ENCODE results near the gene SERPINB1. TPM values are rescaled to one million over a fixed set of nuclear protein-coding genes. Genes with fewer than 3 reads are reported as not detected.

Gene SERPINB1
- total and polyA plus RNA-seq, 10 of the 15 experiments (the other 5 are each of a cell fraction or from before 2014, with no cell fraction given) = 0.45 to 2.4 (median 0.83) TPM

DNA sequence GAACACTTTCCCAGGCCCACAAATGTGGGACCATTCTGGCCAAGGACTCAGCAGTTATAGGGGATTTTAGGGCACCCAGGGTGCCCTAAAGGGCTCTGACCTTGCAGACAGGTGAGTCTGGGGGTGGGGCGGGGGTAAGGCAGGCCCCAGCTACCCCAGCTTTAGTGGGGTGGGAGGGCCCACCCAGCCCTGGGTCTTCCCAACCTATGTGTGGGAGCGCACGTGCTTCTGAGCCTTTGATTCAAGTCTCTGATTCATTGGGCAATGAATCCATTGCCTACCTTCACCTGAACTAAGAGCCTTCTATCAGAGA, 958 bp downstream of the SERPINB1 start:
- FAIRE-seq = no peak
- SMC1A ChIA-PET (ENCODE audit: uncharacterized antibody, unreplicated experiment) = interaction anchor here (0.9 to 4.1 kb wide), 13 partner anchors 13 to 186 kb away, joined by 3 to 23 read pairs (median 4); partner anchors contain the start of gene WRNIP1

More for the DNA sequence above, 958 bp downstream of the SERPINB1 start:
- TF ChIP-seq ETV6 (conservative IDR thresholded peaks at IDR 0.05 in 1 of 2, IDR thresholded peaks at IDR 0.05 in 1 of 2; ENCODE audit: borderline replicate concordance in 1 of 2, low read depth in 1 of 2) (no peak), POLR2AphosphoS5 (IDR thresholded peaks at IDR 0.05; ENCODE audit: low read length) (no peak), ZNF24 (IDR thresholded peaks at IDR 0.05) (no peak), MEF2A (IDR thresholded peaks at IDR 0.05; ENCODE audit: insufficient read depth, low read depth, low read length) (no peak), YY1 (IDR thresholded peaks at IDR 0.05; ENCODE audit: low read depth, low read length) (no peak), ZNF207 (IDR thresholded peaks at IDR 0.05; ENCODE audit: borderline replicate concordance) (no peak), RBBP5 (conservative IDR thresholded peaks at IDR 0.05) (no peak), GABPA (IDR thresholded peaks at IDR 0.05; ENCODE audit: low read depth) (no peak), RUNX3 (IDR thresholded peaks at IDR 0.05; ENCODE audit: low read length) (no peak)
- TF ChIP-seq, protein P1, sequence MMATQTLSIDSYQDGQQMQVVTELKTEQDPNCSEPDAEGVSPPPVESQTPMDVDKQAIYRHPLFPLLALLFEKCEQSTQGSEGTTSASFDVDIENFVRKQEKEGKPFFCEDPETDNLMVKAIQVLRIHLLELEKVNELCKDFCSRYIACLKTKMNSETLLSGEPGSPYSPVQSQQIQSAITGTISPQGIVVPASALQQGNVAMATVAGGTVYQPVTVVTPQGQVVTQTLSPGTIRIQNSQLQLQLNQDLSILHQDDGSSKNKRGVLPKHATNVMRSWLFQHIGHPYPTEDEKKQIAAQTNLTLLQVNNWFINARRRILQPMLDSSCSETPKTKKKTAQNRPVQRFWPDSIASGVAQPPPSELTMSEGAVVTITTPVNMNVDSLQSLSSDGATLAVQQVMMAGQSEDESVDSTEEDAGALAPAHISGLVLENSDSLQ (IDR thresholded peaks at IDR 0.05) = no peak
- TF ChIP-seq, protein P2, sequence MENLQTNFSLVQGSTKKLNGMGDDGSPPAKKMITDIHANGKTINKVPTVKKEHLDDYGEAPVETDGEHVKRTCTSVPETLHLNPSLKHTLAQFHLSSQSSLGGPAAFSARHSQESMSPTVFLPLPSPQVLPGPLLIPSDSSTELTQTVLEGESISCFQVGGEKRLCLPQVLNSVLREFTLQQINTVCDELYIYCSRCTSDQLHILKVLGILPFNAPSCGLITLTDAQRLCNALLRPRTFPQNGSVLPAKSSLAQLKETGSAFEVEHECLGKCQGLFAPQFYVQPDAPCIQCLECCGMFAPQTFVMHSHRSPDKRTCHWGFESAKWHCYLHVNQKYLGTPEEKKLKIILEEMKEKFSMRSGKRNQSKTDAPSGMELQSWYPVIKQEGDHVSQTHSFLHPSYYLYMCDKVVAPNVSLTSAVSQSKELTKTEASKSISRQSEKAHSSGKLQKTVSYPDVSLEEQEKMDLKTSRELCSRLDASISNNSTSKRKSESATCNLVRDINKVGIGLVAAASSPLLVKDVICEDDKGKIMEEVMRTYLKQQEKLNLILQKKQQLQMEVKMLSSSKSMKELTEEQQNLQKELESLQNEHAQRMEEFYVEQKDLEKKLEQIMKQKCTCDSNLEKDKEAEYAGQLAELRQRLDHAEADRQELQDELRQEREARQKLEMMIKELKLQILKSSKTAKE (IDR thresholded peaks at IDR 0.05; ENCODE audit: low read depth, poor library complexity, severe bottlenecking) = no peak
- TF ChIP-seq, protein P3, sequence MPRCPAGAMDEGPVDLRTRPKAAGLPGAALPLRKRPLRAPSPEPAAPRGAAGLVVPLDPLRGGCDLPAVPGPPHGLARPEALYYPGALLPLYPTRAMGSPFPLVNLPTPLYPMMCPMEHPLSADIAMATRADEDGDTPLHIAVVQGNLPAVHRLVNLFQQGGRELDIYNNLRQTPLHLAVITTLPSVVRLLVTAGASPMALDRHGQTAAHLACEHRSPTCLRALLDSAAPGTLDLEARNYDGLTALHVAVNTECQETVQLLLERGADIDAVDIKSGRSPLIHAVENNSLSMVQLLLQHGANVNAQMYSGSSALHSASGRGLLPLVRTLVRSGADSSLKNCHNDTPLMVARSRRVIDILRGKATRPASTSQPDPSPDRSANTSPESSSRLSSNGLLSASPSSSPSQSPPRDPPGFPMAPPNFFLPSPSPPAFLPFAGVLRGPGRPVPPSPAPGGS (IDR thresholded peaks at IDR 0.05; ENCODE audit: borderline replicate concordance, insufficient read depth, low read depth, low read length, poor library complexity, severe bottlenecking) = no peak
- TF ChIP-seq, protein P4, sequence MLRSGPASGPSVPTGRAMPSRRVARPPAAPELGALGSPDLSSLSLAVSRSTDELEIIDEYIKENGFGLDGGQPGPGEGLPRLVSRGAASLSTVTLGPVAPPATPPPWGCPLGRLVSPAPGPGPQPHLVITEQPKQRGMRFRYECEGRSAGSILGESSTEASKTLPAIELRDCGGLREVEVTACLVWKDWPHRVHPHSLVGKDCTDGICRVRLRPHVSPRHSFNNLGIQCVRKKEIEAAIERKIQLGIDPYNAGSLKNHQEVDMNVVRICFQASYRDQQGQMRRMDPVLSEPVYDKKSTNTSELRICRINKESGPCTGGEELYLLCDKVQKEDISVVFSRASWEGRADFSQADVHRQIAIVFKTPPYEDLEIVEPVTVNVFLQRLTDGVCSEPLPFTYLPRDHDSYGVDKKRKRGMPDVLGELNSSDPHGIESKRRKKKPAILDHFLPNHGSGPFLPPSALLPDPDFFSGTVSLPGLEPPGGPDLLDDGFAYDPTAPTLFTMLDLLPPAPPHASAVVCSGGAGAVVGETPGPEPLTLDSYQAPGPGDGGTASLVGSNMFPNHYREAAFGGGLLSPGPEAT (IDR thresholded peaks at IDR 0.05; ENCODE audit: low read depth) = no peak
- Histone ChIP-seq H3K4me2 (ENCODE audit: control insufficient read depth, insufficient read depth) (no peak overlapping the region), H2AFZ (ENCODE audit: control insufficient read depth, low read depth, low read length) (no peak overlapping the region), H4K20me1 (ENCODE audit: control insufficient read depth, insufficient read depth) (no peaks in the 10 kb centered on the region), H3K36me3 (ENCODE audit: control insufficient read depth in 2 of 2, insufficient read depth in 2 of 2, low read length in 1 of 2) (no peaks in the 10 kb centered on the region), H3K9me3 (replicated peaks; ENCODE audit: control insufficient read depth, insufficient read depth, low read length) (peaks cover 2% of the 10 kb centered on the region; the same call in 2 of the 3 replicates), H3K4me1 (ENCODE audit: control insufficient read depth, insufficient read depth, low read length) (peaks cover 3% of the 10 kb centered on the region; the same call in 1 of the 2 replicates), H3K9ac (ENCODE audit: control insufficient read depth, insufficient read depth, low read length) (no peak overlapping the region), H3K27ac (ENCODE audit: control insufficient read depth, insufficient read depth) (no peak overlapping the region), H3K4me3 (no peak overlapping the region), H3K27me3 (replicated peaks in 1 of 2; ENCODE audit: control insufficient read depth in 2 of 2, insufficient read depth in 2 of 2, low read length in 1 of 2) (peaks cover 0 to 5% of the 10 kb centered on the region in 2 experiments; a peak in 3 of 4 replicates), H3K79me2 (ENCODE audit: control insufficient read depth, insufficient read depth, low read length) (no peaks in the 10 kb centered on the region)
- no peak for DNase-seq (ENCODE audit: low read depth, low spot score)
- BruUV-seq (replicated peaks) = no TSS peak
- POLR2A ChIA-PET = interaction anchor here (1.1 to 3.4 kb wide), 4 partner anchors 27 to 149 kb away, joined by 4 to 18 read pairs (median 6); no protein-coding TSS in a partner anchor
- intact Hi-C loops (cut with micrococcal nuclease; ENCODE audit: unreplicated experiment) = loop anchor here (10.0 kb wide), 1 partner anchor 214 kb away; no protein-coding TSS in a partner anchor
- RAD21 ChIA-PET (ENCODE audit: unreplicated experiment) = interaction anchor here (0.9 to 8.3 kb wide), 9 partner anchors 15 to 186 kb away, joined by 3 to 129 read pairs (median 6); no protein-coding TSS in a partner anchor
- CTCF ChIA-PET = interaction anchor here (0.8 to 6.8 kb wide), 11 partner anchors 10 to 149 kb away, joined by 3 to 45 read pairs (median 5); partner anchors contain the start of gene MYLK4
- in situ Hi-C loops (cut with MboI) = loop anchor here (5.0 to 10.0 kb wide), 3 partner anchors 74 to 214 kb away; no protein-coding TSS in a partner anchor
- ATAC-seq = no peak
- WGBS (ENCODE audit: insufficient coverage, insufficient replicate concordance, low lambda C conversion rate, missing lambda C conversion rate) = 14% methylated on average over 3 of the region's 3 CpGs
